GM23338 (cell line): ENCODE results near the gene TMED9.

ENCODE experiments used
- CREB1 ChIP-seq: fragments of 250-450 bp; sonication (Bioruptor Pico); IDR thresholded peaks from 2 replicates; pipeline ENCODE4 v1.5.0; 2020; ENCODE audit warnings: low read depth, mild to moderate bottlenecking, moderate library complexity
- EZH2 ChIP-seq: fragments of 200-600 bp; sonication (generic); IDR thresholded peaks from one replicate; pipeline ENCODE4 v1.8.0; 2017; ENCODE audit warnings: antibody characterized with exemption, mild to moderate bottlenecking, low read depth; ENCODE audit not compliant: unreplicated experiment
- EZH2phosphoT487 ChIP-seq: fragments of 200-600 bp; sonication (generic); IDR thresholded peaks from one replicate; pipeline ENCODE4 v1.8.1; 2018; ENCODE audit warnings: antibody characterized with exemption; ENCODE audit not compliant: unreplicated experiment
- TF ChIP-seq, protein P1 (sequence below), 2 experiments: fragments of 200-600 bp in 1 of 2; sonication (generic) in 1 of 2; conservative IDR thresholded peaks; 2 replicates each; pipeline versions ENCODE4 v1.5.1 to v1.6.1; 2016 to 2017; ENCODE audit warnings: antibody characterized with exemption in 2 of 2, low read depth in 2 of 2, mild to moderate bottlenecking in 2 of 2, moderate library complexity in 1 of 2
- TF ChIP-seq, protein P2 (sequence below): fragments of 250-450 bp; sonication (Bioruptor Pico); IDR thresholded peaks from 2 replicates; pipeline ENCODE4 v1.5.0; 2020; ENCODE audit warnings: mild to moderate bottlenecking, moderate library complexity
- TF ChIP-seq, protein P3 (sequence below): IDR thresholded peaks from one replicate; pipeline ENCODE4 v1.6.1; 2018; ENCODE audit warnings: antibody characterized with exemption; ENCODE audit not compliant: unreplicated experiment

DNA sequence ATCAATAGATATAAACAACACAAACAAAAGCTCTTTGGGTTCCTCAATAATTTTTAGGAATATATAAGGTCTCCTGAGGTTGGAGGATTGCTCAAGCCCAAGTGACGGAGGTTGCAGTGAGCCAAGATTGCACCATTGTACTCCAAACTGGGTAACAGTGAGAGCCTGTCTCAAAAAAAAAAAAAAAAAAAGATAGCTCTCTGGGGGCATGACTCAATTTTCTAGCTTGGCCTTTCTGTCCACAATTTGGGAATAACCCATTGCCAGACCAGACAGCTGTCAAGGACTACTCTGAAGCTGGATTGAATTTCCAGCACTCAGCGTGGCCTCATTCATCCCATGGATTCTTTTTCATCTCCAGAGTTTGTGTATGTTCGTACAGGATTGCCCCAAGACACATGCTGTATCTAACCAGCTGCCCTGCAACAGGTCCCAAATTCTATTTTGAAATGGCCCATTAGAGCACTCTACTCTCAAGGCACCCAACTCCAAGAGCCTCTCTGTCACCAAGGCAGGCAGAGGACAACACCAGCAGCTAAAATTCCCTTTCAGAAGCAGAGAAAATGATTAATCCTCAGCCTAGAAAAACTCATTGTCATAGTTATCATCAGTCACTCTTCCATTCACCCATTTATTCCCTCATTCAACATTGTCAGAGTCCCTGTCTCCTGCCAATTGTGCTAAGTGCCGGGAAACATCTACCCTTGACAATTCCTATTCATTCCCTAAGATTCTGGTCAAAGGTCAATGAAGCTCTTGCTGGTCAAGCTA is 46.3 kb upstream of the TMED9 start:
- TF ChIP-seq, protein P1, sequence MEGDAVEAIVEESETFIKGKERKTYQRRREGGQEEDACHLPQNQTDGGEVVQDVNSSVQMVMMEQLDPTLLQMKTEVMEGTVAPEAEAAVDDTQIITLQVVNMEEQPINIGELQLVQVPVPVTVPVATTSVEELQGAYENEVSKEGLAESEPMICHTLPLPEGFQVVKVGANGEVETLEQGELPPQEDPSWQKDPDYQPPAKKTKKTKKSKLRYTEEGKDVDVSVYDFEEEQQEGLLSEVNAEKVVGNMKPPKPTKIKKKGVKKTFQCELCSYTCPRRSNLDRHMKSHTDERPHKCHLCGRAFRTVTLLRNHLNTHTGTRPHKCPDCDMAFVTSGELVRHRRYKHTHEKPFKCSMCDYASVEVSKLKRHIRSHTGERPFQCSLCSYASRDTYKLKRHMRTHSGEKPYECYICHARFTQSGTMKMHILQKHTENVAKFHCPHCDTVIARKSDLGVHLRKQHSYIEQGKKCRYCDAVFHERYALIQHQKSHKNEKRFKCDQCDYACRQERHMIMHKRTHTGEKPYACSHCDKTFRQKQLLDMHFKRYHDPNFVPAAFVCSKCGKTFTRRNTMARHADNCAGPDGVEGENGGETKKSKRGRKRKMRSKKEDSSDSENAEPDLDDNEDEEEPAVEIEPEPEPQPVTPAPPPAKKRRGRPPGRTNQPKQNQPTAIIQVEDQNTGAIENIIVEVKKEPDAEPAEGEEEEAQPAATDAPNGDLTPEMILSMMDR (conservative IDR thresholded peaks at IDR 0.05; ENCODE audit: low read depth in 2 of 2), result no peak
- no peak for TF ChIP-seq CREB1 (CRISPR knock-in tag)
- no peak for TF ChIP-seq EZH2
- TF ChIP-seq, protein P2, sequence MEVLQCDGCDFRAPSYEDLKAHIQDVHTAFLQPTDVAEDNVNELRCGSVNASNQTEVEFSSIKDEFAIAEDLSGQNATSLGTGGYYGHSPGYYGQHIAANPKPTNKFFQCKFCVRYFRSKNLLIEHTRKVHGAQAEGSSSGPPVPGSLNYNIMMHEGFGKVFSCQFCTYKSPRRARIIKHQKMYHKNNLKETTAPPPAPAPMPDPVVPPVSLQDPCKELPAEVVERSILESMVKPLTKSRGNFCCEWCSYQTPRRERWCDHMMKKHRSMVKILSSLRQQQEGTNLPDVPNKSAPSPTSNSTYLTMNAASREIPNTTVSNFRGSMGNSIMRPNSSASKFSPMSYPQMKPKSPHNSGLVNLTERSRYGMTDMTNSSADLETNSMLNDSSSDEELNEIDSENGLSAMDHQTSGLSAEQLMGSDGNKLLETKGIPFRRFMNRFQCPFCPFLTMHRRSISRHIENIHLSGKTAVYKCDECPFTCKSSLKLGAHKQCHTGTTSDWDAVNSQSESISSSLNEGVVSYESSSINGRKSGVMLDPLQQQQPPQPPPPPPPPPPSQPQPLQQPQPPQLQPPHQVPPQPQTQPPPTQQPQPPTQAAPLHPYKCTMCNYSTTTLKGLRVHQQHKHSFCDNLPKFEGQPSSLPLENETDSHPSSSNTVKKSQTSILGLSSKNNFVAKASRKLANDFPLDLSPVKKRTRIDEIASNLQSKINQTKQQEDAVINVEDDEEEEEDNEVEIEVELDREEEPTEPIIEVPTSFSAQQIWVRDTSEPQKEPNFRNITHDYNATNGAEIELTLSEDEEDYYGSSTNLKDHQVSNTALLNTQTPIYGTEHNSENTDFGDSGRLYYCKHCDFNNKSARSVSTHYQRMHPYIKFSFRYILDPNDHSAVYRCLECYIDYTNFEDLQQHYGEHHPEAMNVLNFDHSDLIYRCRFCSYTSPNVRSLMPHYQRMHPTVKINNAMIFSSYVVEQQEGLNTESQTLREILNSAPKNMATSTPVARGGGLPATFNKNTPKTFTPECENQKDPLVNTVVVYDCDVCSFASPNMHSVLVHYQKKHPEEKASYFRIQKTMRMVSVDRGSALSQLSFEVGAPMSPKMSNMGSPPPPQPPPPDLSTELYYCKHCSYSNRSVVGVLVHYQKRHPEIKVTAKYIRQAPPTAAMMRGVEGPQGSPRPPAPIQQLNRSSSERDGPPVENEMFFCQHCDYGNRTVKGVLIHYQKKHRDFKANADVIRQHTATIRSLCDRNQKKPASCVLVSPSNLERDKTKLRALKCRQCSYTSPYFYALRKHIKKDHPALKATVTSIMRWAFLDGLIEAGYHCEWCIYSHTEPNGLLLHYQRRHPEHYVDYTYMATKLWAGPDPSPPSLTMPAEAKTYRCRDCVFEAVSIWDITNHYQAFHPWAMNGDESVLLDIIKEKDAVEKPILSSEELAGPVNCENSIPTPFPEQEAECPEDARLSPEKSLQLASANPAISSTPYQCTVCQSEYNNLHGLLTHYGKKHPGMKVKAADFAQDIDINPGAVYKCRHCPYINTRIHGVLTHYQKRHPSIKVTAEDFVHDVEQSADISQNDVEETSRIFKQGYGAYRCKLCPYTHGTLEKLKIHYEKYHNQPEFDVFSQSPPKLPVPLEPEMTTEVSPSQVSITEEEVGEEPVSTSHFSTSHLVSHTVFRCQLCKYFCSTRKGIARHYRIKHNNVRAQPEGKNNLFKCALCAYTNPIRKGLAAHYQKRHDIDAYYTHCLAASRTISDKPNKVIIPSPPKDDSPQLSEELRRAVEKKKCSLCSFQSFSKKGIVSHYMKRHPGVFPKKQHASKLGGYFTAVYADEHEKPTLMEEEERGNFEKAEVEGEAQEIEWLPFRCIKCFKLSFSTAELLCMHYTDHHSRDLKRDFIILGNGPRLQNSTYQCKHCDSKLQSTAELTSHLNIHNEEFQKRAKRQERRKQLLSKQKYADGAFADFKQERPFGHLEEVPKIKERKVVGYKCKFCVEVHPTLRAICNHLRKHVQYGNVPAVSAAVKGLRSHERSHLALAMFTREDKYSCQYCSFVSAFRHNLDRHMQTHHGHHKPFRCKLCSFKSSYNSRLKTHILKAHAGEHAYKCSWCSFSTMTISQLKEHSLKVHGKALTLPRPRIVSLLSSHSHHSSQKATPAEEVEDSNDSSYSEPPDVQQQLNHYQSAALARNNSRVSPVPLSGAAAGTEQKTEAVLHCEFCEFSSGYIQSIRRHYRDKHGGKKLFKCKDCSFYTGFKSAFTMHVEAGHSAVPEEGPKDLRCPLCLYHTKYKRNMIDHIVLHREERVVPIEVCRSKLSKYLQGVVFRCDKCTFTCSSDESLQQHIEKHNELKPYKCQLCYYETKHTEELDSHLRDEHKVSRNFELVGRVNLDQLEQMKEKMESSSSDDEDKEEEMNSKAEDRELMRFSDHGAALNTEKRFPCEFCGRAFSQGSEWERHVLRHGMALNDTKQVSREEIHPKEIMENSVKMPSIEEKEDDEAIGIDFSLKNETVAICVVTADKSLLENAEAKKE, result no peak
- TF ChIP-seq, protein P3, sequence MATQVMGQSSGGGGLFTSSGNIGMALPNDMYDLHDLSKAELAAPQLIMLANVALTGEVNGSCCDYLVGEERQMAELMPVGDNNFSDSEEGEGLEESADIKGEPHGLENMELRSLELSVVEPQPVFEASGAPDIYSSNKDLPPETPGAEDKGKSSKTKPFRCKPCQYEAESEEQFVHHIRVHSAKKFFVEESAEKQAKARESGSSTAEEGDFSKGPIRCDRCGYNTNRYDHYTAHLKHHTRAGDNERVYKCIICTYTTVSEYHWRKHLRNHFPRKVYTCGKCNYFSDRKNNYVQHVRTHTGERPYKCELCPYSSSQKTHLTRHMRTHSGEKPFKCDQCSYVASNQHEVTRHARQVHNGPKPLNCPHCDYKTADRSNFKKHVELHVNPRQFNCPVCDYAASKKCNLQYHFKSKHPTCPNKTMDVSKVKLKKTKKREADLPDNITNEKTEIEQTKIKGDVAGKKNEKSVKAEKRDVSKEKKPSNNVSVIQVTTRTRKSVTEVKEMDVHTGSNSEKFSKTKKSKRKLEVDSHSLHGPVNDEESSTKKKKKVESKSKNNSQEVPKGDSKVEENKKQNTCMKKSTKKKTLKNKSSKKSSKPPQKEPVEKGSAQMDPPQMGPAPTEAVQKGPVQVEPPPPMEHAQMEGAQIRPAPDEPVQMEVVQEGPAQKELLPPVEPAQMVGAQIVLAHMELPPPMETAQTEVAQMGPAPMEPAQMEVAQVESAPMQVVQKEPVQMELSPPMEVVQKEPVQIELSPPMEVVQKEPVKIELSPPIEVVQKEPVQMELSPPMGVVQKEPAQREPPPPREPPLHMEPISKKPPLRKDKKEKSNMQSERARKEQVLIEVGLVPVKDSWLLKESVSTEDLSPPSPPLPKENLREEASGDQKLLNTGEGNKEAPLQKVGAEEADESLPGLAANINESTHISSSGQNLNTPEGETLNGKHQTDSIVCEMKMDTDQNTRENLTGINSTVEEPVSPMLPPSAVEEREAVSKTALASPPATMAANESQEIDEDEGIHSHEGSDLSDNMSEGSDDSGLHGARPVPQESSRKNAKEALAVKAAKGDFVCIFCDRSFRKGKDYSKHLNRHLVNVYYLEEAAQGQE, result no peak
- no peak for TF ChIP-seq EZH2phosphoT487
